ENCODE measurements around the gene FRRS1L. TPM values are rescaled to one million over a fixed set of nuclear protein-coding genes. Genes with fewer than 3 reads are reported as not detected.

FRRS1L gene
- total RNA-seq, 1 experiment from 2014 or later: not detected

DNA sequence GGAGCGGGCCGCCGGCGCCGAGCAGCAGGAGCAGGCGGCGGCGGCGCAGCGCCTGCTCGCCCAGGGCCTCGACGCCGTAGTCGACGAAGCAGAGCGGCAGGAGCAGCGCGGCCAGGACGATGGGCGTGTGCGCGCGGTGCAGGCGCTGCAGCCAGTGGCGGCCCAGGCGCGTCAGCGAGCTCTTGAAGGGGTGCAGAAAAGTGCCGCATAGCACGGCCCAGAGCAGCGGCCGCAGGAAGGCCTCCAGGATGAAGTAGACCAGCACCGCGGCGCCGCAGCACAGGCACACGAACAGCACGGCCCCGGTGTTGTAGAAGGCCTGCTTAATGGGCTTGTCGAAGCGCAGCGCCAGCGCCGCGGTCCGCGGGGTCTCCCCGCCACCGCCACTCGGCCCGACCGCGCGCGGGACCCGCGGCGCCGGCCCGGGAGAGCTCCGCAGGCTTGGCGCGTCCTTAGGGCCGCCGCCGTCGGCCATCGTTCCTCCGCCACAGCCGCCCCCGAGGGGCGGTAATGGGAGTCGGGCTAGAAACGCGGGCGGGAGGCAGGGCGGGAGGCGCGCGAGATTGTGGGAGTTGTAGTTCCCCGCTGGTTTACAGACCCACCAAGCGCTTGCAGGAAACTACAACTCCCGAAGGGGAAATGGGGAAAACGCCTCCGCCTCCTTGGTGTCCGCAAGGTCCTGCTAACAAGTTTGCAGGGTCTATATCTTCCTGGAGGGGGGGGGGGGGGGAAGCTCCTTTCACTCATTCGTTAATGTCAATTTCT is 47.4 kb downstream of the FRRS1L start, which contains the start of gene TMEM245:
Gene TMEM245, minus strand, starts transcription at position 509 of the 765 bp plus-strand sequence. Its CDS starts 34 bp downstream, at position 475.
- peaks cover 15% of the 10 kb centered on the region for H3K4me1 Mint-ChIP-seq (ENCODE audit: low read depth, unreplicated experiment)
- peak; percentile 91 for DNase-seq
- H3K36me3 Mint-ChIP-seq (ENCODE audit: insufficient read depth, unreplicated experiment): peaks cover 29% of the 10 kb centered on the region
- H3K27me3 Mint-ChIP-seq (ENCODE audit: unreplicated experiment): no peaks in the 10 kb centered on the region
- no TSS peak for BruUV-seq (replicated peaks)
- peak within 1 kb of the TSS; percentile 58 for H3K27ac Mint-ChIP-seq (ENCODE audit: unreplicated experiment)
- intact Hi-C loops (cut with micrococcal nuclease; ENCODE audit: unreplicated experiment): loop anchor here (10.0 kb wide), 1 partner anchor 55 kb away; no protein-coding TSS in a partner anchor
- H3K4me3 Mint-ChIP-seq (ENCODE audit: low read depth, unreplicated experiment): peak within 1 kb of the TSS; percentile 85
- TF ChIP-seq, protein P1, sequence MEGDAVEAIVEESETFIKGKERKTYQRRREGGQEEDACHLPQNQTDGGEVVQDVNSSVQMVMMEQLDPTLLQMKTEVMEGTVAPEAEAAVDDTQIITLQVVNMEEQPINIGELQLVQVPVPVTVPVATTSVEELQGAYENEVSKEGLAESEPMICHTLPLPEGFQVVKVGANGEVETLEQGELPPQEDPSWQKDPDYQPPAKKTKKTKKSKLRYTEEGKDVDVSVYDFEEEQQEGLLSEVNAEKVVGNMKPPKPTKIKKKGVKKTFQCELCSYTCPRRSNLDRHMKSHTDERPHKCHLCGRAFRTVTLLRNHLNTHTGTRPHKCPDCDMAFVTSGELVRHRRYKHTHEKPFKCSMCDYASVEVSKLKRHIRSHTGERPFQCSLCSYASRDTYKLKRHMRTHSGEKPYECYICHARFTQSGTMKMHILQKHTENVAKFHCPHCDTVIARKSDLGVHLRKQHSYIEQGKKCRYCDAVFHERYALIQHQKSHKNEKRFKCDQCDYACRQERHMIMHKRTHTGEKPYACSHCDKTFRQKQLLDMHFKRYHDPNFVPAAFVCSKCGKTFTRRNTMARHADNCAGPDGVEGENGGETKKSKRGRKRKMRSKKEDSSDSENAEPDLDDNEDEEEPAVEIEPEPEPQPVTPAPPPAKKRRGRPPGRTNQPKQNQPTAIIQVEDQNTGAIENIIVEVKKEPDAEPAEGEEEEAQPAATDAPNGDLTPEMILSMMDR (IDR thresholded peaks at IDR 0.05; ENCODE audit: unreplicated experiment): no peak
- CTCF ChIA-PET: interaction anchor here (0.6 to 1.5 kb wide), 3 partner anchors 10 to 360 kb away, joined by 4 to 8 read pairs (median 4); no protein-coding TSS in a partner anchor
- H3K9me3 Mint-ChIP-seq (ENCODE audit: low read depth, unreplicated experiment): no peaks in the 10 kb centered on the region

DNA sequence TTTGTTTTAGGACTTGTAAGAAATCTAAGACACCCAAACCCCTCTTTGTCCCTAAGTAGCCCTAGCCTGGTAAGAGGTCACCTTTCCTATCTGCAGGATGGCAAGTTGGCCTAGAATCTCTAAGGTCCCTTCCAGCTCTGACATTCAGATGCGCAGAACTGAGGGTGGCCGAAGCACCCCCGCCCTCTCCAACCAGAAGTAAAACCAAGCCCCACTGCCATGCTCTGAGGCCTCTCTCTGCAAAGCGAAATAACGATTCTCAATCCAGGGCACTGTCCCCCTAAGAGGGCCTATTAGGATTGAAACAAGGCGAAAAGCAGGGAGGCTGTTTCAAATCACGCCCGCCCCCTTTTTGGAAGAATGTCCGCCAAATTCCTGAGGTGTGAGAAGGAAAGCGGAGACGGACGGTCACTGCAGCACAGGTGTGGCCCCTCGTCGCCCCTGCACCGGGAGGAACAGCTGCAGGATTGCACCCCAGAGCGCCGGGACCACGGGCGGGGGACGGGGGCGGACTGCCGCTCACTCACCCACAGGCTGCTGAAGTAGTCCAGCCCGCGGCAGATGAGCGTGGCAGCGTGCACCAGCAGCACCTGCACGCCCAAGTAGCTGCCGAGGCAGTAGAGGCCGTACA is 48.1 kb downstream of the FRRS1L start:
- BruUV-seq (replicated peaks): no TSS peak
- Mint-ChIP-seq H3K36me3 (ENCODE audit: insufficient read depth, unreplicated experiment) (peaks cover 30% of the 10 kb centered on the region), H3K4me1 (ENCODE audit: low read depth, unreplicated experiment) (peaks cover 22% of the 10 kb centered on the region), H3K4me3 (ENCODE audit: low read depth, unreplicated experiment) (peak overlapping the region; percentile 85), H3K27me3 (ENCODE audit: unreplicated experiment) (no peaks in the 10 kb centered on the region), H3K9me3 (ENCODE audit: low read depth, unreplicated experiment) (no peaks in the 10 kb centered on the region), H3K27ac (ENCODE audit: unreplicated experiment) (peak overlapping the region; percentile 58)
- intact Hi-C loops (cut with micrococcal nuclease; ENCODE audit: unreplicated experiment): loop anchor here (10.0 kb wide), 1 partner anchor 54 kb away; no protein-coding TSS in a partner anchor
- CTCF ChIA-PET: interaction anchor here (1.5 kb wide), 1 partner anchor 9 kb away, joined by 8 read pairs; no protein-coding TSS in a partner anchor
- TF ChIP-seq, protein P1 (IDR thresholded peaks at IDR 0.05; ENCODE audit: unreplicated experiment): no peak
- no peak for DNase-seq

DNA sequence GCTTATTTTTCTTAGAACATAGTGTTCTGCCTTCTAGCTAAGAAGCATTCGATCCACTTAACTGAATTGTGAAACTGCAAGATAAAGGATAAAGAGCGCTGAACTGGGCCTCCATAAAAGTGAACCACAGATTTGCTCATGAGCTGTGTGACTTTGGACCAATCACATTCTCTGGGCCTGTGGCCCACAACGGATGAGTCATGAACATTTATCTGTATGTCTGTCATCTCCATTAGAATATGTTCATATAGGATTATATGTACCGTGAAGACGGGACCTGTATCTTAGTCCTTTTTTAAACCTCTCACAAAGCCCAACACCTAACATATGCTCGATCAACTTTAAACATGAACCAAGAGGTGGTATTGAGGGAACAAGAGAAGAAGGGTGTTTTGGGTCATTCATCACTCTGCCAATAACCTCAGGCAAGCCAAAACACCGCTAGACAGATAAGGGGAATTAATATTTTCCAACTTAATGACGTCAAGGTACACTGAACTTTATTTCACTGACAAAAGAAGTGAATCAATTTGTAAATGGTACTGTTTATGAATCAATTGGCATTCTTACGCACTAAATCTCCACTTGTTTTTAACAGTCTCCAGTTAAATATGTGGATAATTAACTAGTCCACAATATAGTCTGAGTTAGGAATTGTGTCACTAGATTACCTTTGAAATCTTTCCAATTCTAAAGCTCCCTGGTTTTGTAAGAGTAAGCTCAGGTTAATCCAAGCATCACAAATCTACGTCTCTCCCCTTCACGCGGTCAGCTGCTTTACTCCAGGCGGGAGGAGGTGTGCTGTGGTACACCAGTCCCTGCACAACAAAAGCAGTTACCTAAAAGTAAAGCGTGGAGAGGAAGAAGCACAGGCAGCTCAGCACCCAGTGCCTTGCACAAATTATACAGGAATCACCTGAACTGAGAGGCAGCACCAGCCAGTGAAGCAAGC is 48.9 kb downstream of the FRRS1L start:
- H3K36me3 Mint-ChIP-seq (ENCODE audit: insufficient read depth, unreplicated experiment): peaks cover 30% of the 10 kb centered on the region
- DNase-seq: peak; percentile 13
- peaks cover 26% of the 10 kb centered on the region for H3K4me1 Mint-ChIP-seq (ENCODE audit: low read depth, unreplicated experiment)
- H3K9me3 Mint-ChIP-seq (ENCODE audit: low read depth, unreplicated experiment): no peaks in the 10 kb centered on the region
- TF ChIP-seq, protein P1 (IDR thresholded peaks at IDR 0.05; ENCODE audit: unreplicated experiment): no peak
- no peaks in the 10 kb centered on the region for H3K27me3 Mint-ChIP-seq (ENCODE audit: unreplicated experiment)
- peak overlapping the region; percentile 85 for H3K4me3 Mint-ChIP-seq (ENCODE audit: low read depth, unreplicated experiment)
- peak overlapping the region; percentile 58 for H3K27ac Mint-ChIP-seq (ENCODE audit: unreplicated experiment)
- intact Hi-C loops (cut with micrococcal nuclease; ENCODE audit: unreplicated experiment): loop anchor here (10.0 kb wide), 1 partner anchor 53 kb away; no protein-coding TSS in a partner anchor
- TSS peak; percentile 51 for BruUV-seq (replicated peaks)
- CTCF ChIA-PET: interaction anchor here (0.5 kb wide), 1 partner anchor 180 kb away, joined by 6 read pairs; no protein-coding TSS in a partner anchor
